HEK293 (cell line): ENCODE results near the gene PLAAT5.

Experiments used
- ZBTB20 ChIP-seq: fragments of 450-650 bp; formaldehyde crosslinking; IDR thresholded peaks from 2 replicates; pipeline ENCODE4 v1.5.1; 2016; ENCODE audit warnings: missing biosample characterization, missing genetic modification characterization
- ZNF211 ChIP-seq: fragments of 450-650 bp; formaldehyde crosslinking; IDR thresholded peaks from 2 replicates; pipeline ENCODE4 v1.5.1; 2016; ENCODE audit warnings: low read depth, missing biosample characterization, missing genetic modification characterization
- ZNF274 ChIP-seq, 2 experiments: fragments of 200-500 bp in 1 of 2; fragments of 450-650 bp in 1 of 2; sonication (Bioruptor generic) in 1 of 2; formaldehyde crosslinking in 1 of 2; IDR thresholded peaks; 2 replicates each; pipeline versions ENCODE4 v1.5.1 to v1.6.1; 2014 to 2016; ENCODE audit warnings: borderline replicate concordance in 1 of 2, inconsistent platforms in 1 of 2, low read length in 1 of 2, missing biosample characterization in 1 of 2, missing genetic modification characterization in 1 of 2
- ZNF560 ChIP-seq: fragments of 450-650 bp; formaldehyde crosslinking; IDR thresholded peaks from 2 replicates; pipeline ENCODE4 v1.5.1; 2017; ENCODE audit warnings: missing biosample characterization, missing genetic modification characterization, borderline replicate concordance
- ZNF664 ChIP-seq: fragments of 450-650 bp; formaldehyde crosslinking; IDR thresholded peaks from 2 replicates; pipeline ENCODE4 v1.5.1; 2016; ENCODE audit warnings: missing biosample characterization, missing genetic modification characterization
- TF ChIP-seq, protein P1 (sequence below): fragments of 450-650 bp; formaldehyde crosslinking; IDR thresholded peaks from 2 replicates; pipeline ENCODE4 v1.5.1; 2016; ENCODE audit warnings: missing biosample characterization, missing genetic modification characterization, low read depth
- TF ChIP-seq, protein P2 (sequence below): fragments of 450-650 bp; formaldehyde crosslinking; IDR thresholded peaks from 2 replicates; pipeline ENCODE4 v1.5.1; 2016; ENCODE audit warnings: missing biosample characterization, missing genetic modification characterization

DNA sequence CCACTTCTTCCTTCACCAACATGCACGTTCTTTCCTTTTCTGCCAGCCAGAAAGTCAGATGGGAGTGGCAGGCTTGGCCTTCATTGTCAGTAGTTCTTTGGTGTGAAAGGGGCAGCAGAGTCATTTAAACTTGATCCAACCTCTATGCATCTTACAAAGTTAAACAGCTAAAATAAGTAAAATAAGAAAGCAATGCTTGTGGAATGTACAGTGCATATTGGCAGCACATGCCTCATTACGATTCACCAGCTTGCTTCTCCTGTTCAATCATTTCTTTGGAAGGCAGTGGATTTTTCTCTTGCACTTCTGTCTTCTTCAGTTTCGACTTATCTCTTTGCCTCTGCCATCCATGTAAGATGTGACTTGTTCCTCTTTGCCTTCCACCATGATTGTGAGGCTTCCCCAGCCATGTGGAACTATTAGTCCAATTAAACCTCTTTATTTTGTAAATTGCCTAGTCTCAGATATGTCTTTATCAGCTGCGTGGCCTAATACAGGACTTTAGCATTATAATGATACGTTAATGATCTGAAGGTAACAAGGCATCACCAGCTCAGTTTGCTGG lies 29.7 kb upstream of the PLAAT5 start:
- TF ChIP-seq, protein P1, sequence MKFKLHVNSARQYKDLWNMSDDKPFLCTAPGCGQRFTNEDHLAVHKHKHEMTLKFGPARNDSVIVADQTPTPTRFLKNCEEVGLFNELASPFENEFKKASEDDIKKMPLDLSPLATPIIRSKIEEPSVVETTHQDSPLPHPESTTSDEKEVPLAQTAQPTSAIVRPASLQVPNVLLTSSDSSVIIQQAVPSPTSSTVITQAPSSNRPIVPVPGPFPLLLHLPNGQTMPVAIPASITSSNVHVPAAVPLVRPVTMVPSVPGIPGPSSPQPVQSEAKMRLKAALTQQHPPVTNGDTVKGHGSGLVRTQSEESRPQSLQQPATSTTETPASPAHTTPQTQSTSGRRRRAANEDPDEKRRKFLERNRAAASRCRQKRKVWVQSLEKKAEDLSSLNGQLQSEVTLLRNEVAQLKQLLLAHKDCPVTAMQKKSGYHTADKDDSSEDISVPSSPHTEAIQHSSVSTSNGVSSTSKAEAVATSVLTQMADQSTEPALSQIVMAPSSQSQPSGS = no peak
- TF ChIP-seq ZBTB20 (tag by site-specific recombination) (no peak), ZNF560 (tag by site-specific recombination) (no peak), ZNF664 (no peak), ZNF211 (tag by site-specific recombination) (no peak), ZNF274 (IDR thresholded peaks at IDR 0.05; ENCODE audit: low read length) (no peak), ZNF274 (tag by site-specific recombination; IDR thresholded peaks at IDR 0.05; ENCODE audit: borderline replicate concordance) (no peak)
- TF ChIP-seq, protein P2, sequence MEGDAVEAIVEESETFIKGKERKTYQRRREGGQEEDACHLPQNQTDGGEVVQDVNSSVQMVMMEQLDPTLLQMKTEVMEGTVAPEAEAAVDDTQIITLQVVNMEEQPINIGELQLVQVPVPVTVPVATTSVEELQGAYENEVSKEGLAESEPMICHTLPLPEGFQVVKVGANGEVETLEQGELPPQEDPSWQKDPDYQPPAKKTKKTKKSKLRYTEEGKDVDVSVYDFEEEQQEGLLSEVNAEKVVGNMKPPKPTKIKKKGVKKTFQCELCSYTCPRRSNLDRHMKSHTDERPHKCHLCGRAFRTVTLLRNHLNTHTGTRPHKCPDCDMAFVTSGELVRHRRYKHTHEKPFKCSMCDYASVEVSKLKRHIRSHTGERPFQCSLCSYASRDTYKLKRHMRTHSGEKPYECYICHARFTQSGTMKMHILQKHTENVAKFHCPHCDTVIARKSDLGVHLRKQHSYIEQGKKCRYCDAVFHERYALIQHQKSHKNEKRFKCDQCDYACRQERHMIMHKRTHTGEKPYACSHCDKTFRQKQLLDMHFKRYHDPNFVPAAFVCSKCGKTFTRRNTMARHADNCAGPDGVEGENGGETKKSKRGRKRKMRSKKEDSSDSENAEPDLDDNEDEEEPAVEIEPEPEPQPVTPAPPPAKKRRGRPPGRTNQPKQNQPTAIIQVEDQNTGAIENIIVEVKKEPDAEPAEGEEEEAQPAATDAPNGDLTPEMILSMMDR (tag by site-specific recombination) = no peak
